DLD1 (cell line): ENCODE data around the gene TDRD1.

Experiments
- in situ Hi-C: cut with HindIII; loops from 2 replicates; pipeline ENCODE4 v1.10.0; 2017; ENCODE audit warnings: low sequenced_read_pairs

TDRD1 gene

GRCh38 chr10:114233482-114233881 lies 54.3 kb downstream of the TDRD1 start:
- in situ Hi-C loops = no loop called here

GRCh38 chr10:114234132-114234531 lies 55.0 kb downstream of the TDRD1 start:
- in situ Hi-C loops = no loop called here

GRCh38 chr10:114239117-114239993 lies 60.2 kb downstream of the TDRD1 start, which contains the start of gene VWA2:
VWA2 (plus strand) TSS chr10:114239254; CDS start chr10:114248714, 9,460 bp downstream.
- in situ Hi-C loops = no loop called here

GRCh38 chr10:114239994-114240345 lies 60.8 kb downstream of the TDRD1 start:
- in situ Hi-C loops = no loop called here

- in situ Hi-C loops = no loop called here
Measured at GRCh38 chr10:114242235-114242634, 63.1 kb downstream of the TDRD1 start.

GRCh38 chr10:114243661-114244060 lies 64.5 kb downstream of the TDRD1 start:
- in situ Hi-C loops = no loop called here

- in situ Hi-C loops = no loop called here
Measured at GRCh38 chr10:114244126-114244525, 65.0 kb downstream of the TDRD1 start.

- in situ Hi-C loops = no loop called here
Measured at GRCh38 chr10:114245121-114245791, 66.1 kb downstream of the TDRD1 start.

- in situ Hi-C loops = no loop called here
Measured at GRCh38 chr10:114246679-114247305, 67.6 kb downstream of the TDRD1 start.

- in situ Hi-C loops = no loop called here
Measured at GRCh38 chr10:114250236-114250635, 71.1 kb downstream of the TDRD1 start.

- in situ Hi-C loops = no loop called here
Measured at GRCh38 chr10:114250716-114251115, 71.6 kb downstream of the TDRD1 start.

- in situ Hi-C loops = no loop called here
Measured at GRCh38 chr10:114252092-114252491, 72.9 kb downstream of the TDRD1 start.

- in situ Hi-C loops = no loop called here
Measured at GRCh38 chr10:114252883-114253282, 73.7 kb downstream of the TDRD1 start.

- in situ Hi-C loops = loop anchor here (5.0 kb wide), 1 partner anchor 68 kb away; no protein-coding TSS in a partner anchor
Measured at GRCh38 chr10:114255227-114255626, 76.1 kb downstream of the TDRD1 start.

GRCh38 chr10:114256008-114256765 lies 77.0 kb downstream of the TDRD1 start:
- in situ Hi-C loops = loop anchor here (5.0 kb wide), 1 partner anchor 69 kb away; no protein-coding TSS in a partner anchor

GRCh38 chr10:114256822-114257221 lies 77.7 kb downstream of the TDRD1 start:
- in situ Hi-C loops = loop anchor here (5.0 kb wide), 1 partner anchor 70 kb away; no protein-coding TSS in a partner anchor

GRCh38 chr10:114257498-114257897 lies 78.3 kb downstream of the TDRD1 start:
- in situ Hi-C loops = loop anchor here (5.0 kb wide), 1 partner anchor 70 kb away; no protein-coding TSS in a partner anchor

GRCh38 chr10:114258274-114258840 lies 79.2 kb downstream of the TDRD1 start:
- in situ Hi-C loops = loop anchor here (5.0 kb wide), 1 partner anchor 71 kb away; no protein-coding TSS in a partner anchor

GRCh38 chr10:114259824-114260223 lies 80.7 kb downstream of the TDRD1 start:
- in situ Hi-C loops = loop anchor here (5.0 kb wide), 1 partner anchor 73 kb away; no protein-coding TSS in a partner anchor

GRCh38 chr10:114260366-114260765 lies 81.2 kb downstream of the TDRD1 start:
- in situ Hi-C loops = no loop called here
